GM12878 (cell line): Measurements from ENCODE around the gene SYF2. TPM values are rescaled to one million over a fixed set of nuclear protein-coding genes. Genes with fewer than 3 reads are reported as not detected.

Experiments
- CEBPZ ChIP-seq: fragments of 150-350 bp; IDR thresholded peaks from 2 replicates; pipeline ENCODE4 v1.6.1; 2016; ENCODE audit warnings: low read depth, low read length
- DPF2 ChIP-seq: fragments of 450-650 bp; IDR thresholded peaks from 2 replicates; pipeline ENCODE4 v1.6.1; 2017; ENCODE audit warnings: mild to moderate bottlenecking
- E2F4 ChIP-seq: IDR thresholded peaks from 2 replicates; pipeline ENCODE4 v1.6.1; 2012; ENCODE audit warnings: low read depth, low read length, improper control_type of control experiment
- GATAD2B ChIP-seq: fragments of 450-650 bp; conservative IDR thresholded peaks from 2 replicates; pipeline ENCODE4 v1.6.1; 2017; ENCODE audit warnings: low read depth, mild to moderate bottlenecking, moderate library complexity
- MXI1 ChIP-seq: fragments of 150-350 bp; IDR thresholded peaks from 2 replicates; pipeline ENCODE4 v1.6.1; 2011; ENCODE audit warnings: low read depth, mild to moderate bottlenecking, inconsistent platforms, low read length, improper control_type of control experiment
- NFXL1 ChIP-seq: fragments of 450-650 bp; IDR thresholded peaks from 2 replicates; pipeline ENCODE4 v1.6.1; 2017; ENCODE audit warnings: antibody characterized with exemption, mild to moderate bottlenecking, borderline replicate concordance
- NR2C1 ChIP-seq: fragments of 450-650 bp; IDR thresholded peaks from 2 replicates; pipeline ENCODE4 v1.6.1; 2017; ENCODE audit warnings: antibody characterized with exemption, mild to moderate bottlenecking, moderate library complexity
- NR2F1 ChIP-seq: fragments of 450-650 bp; conservative IDR thresholded peaks from 2 replicates; pipeline ENCODE4 v1.6.1; 2017; ENCODE audit warnings: mild to moderate bottlenecking
- PKNOX1 ChIP-seq: fragments of 450-650 bp; IDR thresholded peaks from 2 replicates; pipeline ENCODE4 v1.6.1; 2016; ENCODE audit warnings: mild to moderate bottlenecking
- SP1 ChIP-seq: IDR thresholded peaks from one replicate; pipeline ENCODE4 v1.6.1; 2011; ENCODE audit warnings: low read depth, low read length
- TCF7 ChIP-seq: IDR thresholded peaks from 2 replicates; pipeline ENCODE4 v1.6.1; 2014; ENCODE audit warnings: antibody characterized with exemption, borderline replicate concordance
- ZBED1 ChIP-seq: IDR thresholded peaks from 2 replicates; pipeline ENCODE4 v1.6.1; 2016; ENCODE audit warnings: borderline replicate concordance
- ZBTB40 ChIP-seq: fragments of 450-650 bp; IDR thresholded peaks from 2 replicates; pipeline ENCODE4 v1.6.1; 2016; ENCODE audit warnings: mild to moderate bottlenecking, moderate library complexity, borderline replicate concordance
- ZNF384 ChIP-seq: IDR thresholded peaks from 2 replicates; pipeline ENCODE4 v1.6.1; 2012; ENCODE audit warnings: low read depth, mild to moderate bottlenecking, low read length, improper control_type of control experiment, borderline replicate concordance
- ZNF592 ChIP-seq: fragments of 450-650 bp; IDR thresholded peaks from 2 replicates; pipeline ENCODE4 v1.6.1; 2017; ENCODE audit warnings: mild to moderate bottlenecking, moderate library complexity
- polyA plus RNA-seq, 11 experiments: library from polyadenylated mRNA; depleted of rRNA in 4 of 11; unstranded in 6 of 11; stranded (reverse) in 5 of 11; fragments of >200 nt; fragmentation: Nextera tagmentation in 4 of 11; fragmentation: Illumina TruSeq in 1 of 11; extraction: Ambion mirVana in 4 of 11; extraction: Trizol in 1 of 11; gene quantifications; 1 replicate in 1 of 11; 2 replicates in 10 of 11; pipeline versions ENCODE4 v1.2.1 to v1.2.3, GENCODE V29; 2011 to 2016; ENCODE audit warnings: inconsistent platforms in 2 of 11, missing spikeins in 2 of 11, low read depth in 1 of 11
- total RNA-seq, 4 experiments: library from RNA; depleted of rRNA in 3 of 4; stranded (reverse); fragments of >200 nt in 3 of 4; fragmentation: Illumina TruSeq in 1 of 4; extraction: Trizol in 1 of 4; gene quantifications; 2 replicates each; pipeline versions ENCODE4 v1.2.1 to v1.2.3, GENCODE V29; 2013 to 2021

SYF2 gene
- total and polyA plus RNA-seq, 10 of the 15 experiments (the other 5 are each of a cell fraction or from before 2014, with no cell fraction given): 20.3 to 70.5 (median 35.3) TPM

- TF ChIP-seq ZBTB40: no peak
- no peak for TF ChIP-seq TCF7
- no peak for TF ChIP-seq ZBED1
- no peak for TF ChIP-seq SP1
- TF ChIP-seq E2F4: no peak
- no peak for TF ChIP-seq ZNF384
- TF ChIP-seq GATAD2B: no peak
- no peak for TF ChIP-seq MXI1
- peak; percentile 80 for TF ChIP-seq NR2C1
- TF ChIP-seq PKNOX1: no peak
- TF ChIP-seq NFXL1: no peak
- TF ChIP-seq CEBPZ: no peak
- peak; percentile 56 for TF ChIP-seq NR2F1
- no peak for TF ChIP-seq DPF2
- no peak for TF ChIP-seq ZNF592
These were observed 13.7 kb upstream of the SYF2 start (continued) for GRCh38 chr1:25245809-25246599.
